ENCODE results near the gene ADAMTS19.

The ADAMTS19 gene

DNA sequence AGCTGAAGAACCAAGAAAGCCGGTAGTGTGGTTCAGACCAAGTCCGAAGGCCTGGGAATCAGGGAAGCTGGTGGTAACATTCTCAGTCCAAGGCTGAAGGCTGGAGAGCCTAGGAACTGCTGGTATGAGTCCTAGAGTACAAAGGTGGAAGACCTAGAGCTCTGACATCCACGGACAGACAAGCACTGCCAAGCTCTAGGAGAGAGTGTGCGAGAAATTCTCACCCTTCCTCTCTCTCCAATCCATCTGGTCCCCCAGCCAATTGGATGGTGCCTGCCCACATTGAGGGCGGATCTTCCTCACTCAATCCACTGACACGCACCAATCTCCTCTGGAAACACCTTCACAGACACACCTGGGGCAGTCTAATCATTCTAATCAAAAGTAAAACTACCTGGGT is 19.7 kb upstream of the ADAMTS19 start:
- ATAC-seq = no peak
- TF ChIP-seq CSDC2 (CRISPR knock-in tag; IDR thresholded peaks at IDR 0.05) (no peak), TOX (CRISPR knock-in tag; IDR thresholded peaks at IDR 0.05; ENCODE audit: borderline replicate concordance) (no peak), ZNF8 (CRISPR knock-in tag; IDR thresholded peaks at IDR 0.05) (no peak), PPARA (CRISPR knock-in tag; IDR thresholded peaks at IDR 0.05; ENCODE audit: borderline replicate concordance) (no peak), ZC3H10 (CRISPR knock-in tag; IDR thresholded peaks at IDR 0.05) (no peak), ZFP3 (CRISPR knock-in tag; IDR thresholded peaks at IDR 0.05) (no peak), SNAI2 (CRISPR knock-in tag; IDR thresholded peaks at IDR 0.05) (no peak), RARB (CRISPR knock-in tag; IDR thresholded peaks at IDR 0.05) (no peak), ISL1 (CRISPR knock-in tag; IDR thresholded peaks at IDR 0.05) (no peak), ZNF70 (CRISPR knock-in tag; IDR thresholded peaks at IDR 0.05) (no peak), ARNTL (CRISPR knock-in tag; IDR thresholded peaks at IDR 0.05; ENCODE audit: borderline replicate concordance, low read depth) (no peak), BACH2 (CRISPR knock-in tag; IDR thresholded peaks at IDR 0.05; ENCODE audit: borderline replicate concordance) (no peak), OSR1 (CRISPR knock-in tag; IDR thresholded peaks at IDR 0.05) (no peak), ZFP30 (CRISPR knock-in tag; IDR thresholded peaks at IDR 0.05) (no peak), ZNF565 (CRISPR knock-in tag; conservative IDR thresholded peaks at IDR 0.05; ENCODE audit: low read depth) (no peak), ESRRG (CRISPR knock-in tag; IDR thresholded peaks at IDR 0.05) (no peak)
- TF ChIP-seq, protein P1, sequence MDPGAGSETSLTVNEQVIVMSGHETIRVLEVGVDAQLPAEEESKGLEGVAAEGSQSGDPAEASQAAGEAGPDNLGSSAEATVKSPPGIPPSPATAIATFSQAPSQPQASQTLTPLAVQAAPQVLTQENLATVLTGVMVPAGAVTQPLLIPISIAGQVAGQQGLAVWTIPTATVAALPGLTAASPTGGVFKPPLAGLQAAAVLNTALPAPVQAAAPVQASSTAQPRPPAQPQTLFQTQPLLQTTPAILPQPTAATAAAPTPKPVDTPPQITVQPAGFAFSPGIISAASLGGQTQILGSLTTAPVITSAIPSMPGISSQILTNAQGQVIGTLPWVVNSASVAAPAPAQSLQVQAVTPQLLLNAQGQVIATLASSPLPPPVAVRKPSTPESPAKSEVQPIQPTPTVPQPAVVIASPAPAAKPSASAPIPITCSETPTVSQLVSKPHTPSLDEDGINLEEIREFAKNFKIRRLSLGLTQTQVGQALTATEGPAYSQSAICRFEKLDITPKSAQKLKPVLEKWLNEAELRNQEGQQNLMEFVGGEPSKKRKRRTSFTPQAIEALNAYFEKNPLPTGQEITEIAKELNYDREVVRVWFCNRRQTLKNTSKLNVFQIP (CRISPR knock-in tag; IDR thresholded peaks at IDR 0.05; ENCODE audit: borderline replicate concordance, low read depth) = no peak
- TF ChIP-seq, protein P2, sequence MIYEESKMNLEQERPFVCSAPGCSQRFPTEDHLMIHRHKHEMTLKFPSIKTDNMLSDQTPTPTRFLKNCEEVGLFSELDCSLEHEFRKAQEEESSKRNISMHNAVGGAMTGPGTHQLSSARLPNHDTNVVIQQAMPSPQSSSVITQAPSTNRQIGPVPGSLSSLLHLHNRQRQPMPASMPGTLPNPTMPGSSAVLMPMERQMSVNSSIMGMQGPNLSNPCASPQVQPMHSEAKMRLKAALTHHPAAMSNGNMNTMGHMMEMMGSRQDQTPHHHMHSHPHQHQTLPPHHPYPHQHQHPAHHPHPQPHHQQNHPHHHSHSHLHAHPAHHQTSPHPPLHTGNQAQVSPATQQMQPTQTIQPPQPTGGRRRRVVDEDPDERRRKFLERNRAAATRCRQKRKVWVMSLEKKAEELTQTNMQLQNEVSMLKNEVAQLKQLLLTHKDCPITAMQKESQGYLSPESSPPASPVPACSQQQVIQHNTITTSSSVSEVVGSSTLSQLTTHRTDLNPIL (CRISPR knock-in tag; IDR thresholded peaks at IDR 0.05; ENCODE audit: low read depth) = no peak
- TF ChIP-seq, protein P3, sequence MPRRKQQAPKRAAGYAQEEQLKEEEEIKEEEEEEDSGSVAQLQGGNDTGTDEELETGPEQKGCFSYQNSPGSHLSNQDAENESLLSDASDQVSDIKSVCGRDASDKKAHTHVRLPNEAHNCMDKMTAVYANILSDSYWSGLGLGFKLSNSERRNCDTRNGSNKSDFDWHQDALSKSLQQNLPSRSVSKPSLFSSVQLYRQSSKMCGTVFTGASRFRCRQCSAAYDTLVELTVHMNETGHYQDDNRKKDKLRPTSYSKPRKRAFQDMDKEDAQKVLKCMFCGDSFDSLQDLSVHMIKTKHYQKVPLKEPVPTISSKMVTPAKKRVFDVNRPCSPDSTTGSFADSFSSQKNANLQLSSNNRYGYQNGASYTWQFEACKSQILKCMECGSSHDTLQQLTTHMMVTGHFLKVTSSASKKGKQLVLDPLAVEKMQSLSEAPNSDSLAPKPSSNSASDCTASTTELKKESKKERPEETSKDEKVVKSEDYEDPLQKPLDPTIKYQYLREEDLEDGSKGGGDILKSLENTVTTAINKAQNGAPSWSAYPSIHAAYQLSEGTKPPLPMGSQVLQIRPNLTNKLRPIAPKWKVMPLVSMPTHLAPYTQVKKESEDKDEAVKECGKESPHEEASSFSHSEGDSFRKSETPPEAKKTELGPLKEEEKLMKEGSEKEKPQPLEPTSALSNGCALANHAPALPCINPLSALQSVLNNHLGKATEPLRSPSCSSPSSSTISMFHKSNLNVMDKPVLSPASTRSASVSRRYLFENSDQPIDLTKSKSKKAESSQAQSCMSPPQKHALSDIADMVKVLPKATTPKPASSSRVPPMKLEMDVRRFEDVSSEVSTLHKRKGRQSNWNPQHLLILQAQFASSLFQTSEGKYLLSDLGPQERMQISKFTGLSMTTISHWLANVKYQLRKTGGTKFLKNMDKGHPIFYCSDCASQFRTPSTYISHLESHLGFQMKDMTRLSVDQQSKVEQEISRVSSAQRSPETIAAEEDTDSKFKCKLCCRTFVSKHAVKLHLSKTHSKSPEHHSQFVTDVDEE (CRISPR knock-in tag; IDR thresholded peaks at IDR 0.05) = no peak

DNA sequence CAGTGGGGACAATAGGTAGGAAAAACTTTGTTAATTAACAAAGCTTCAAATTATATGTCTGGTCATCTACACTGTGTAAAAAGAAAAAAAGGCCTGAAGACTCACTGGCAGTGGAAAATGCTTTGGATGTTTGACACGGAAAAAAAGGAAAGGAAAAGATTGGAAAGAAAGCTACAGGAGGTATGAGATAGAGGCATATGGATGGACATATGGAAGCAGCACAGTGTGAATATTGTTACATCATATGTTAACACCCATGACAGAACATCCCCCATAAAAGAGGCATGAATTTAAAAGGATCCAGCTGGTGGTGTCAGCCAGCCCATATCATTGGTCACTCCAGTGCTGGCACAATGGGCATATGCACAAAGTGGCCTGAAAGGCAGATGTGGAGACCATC is 19.0 kb upstream of the ADAMTS19 start:
- TF ChIP-seq, protein P4, sequence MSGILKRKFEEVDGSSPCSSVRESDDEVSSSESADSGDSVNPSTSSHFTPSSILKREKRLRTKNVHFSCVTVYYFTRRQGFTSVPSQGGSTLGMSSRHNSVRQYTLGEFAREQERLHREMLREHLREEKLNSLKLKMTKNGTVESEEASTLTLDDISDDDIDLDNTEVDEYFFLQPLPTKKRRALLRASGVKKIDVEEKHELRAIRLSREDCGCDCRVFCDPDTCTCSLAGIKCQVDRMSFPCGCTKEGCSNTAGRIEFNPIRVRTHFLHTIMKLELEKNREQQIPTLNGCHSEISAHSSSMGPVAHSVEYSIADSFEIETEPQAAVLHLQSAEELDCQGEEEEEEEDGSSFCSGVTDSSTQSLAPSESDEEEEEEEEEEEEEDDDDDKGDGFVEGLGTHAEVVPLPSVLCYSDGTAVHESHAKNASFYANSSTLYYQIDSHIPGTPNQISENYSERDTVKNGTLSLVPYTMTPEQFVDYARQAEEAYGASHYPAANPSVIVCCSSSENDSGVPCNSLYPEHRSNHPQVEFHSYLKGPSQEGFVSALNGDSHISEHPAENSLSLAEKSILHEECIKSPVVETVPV (CRISPR knock-in tag; IDR thresholded peaks at IDR 0.05) = no peak
- no peak for TF ChIP-seq BACH2 (CRISPR knock-in tag; IDR thresholded peaks at IDR 0.05; ENCODE audit: borderline replicate concordance)
- TF ChIP-seq, protein P5, sequence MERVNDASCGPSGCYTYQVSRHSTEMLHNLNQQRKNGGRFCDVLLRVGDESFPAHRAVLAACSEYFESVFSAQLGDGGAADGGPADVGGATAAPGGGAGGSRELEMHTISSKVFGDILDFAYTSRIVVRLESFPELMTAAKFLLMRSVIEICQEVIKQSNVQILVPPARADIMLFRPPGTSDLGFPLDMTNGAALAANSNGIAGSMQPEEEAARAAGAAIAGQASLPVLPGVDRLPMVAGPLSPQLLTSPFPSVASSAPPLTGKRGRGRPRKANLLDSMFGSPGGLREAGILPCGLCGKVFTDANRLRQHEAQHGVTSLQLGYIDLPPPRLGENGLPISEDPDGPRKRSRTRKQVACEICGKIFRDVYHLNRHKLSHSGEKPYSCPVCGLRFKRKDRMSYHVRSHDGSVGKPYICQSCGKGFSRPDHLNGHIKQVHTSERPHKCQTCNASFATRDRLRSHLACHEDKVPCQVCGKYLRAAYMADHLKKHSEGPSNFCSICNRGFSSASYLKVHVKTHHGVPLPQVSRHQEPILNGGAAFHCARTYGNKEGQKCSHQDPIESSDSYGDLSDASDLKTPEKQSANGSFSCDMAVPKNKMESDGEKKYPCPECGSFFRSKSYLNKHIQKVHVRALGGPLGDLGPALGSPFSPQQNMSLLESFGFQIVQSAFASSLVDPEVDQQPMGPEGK (CRISPR knock-in tag; IDR thresholded peaks at IDR 0.05; ENCODE audit: borderline replicate concordance) = no peak
- ATAC-seq = no peak

DNA sequence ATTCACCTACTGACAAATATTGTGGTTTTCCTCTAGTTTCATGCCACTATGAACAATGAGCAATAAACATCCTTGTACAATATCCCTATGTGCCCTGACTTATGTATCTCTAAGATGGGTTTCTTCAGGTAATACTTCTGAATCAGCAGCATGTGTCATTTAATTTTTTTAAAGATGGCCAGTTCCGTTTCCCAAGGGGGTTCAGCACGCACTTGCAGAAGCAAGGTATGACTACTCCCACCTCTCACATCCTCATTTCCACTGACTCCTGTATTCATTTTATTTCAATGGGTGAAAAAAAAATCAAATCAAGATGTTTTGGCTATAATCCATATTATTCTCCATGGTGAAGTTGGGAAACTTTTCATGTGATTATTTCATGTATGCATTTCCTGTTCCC is 14.7 kb upstream of the ADAMTS19 start:
- no peak for ATAC-seq
- TF ChIP-seq OSR1 (CRISPR knock-in tag; IDR thresholded peaks at IDR 0.05) (no peak), ZNF8 (CRISPR knock-in tag; IDR thresholded peaks at IDR 0.05) (no peak), ZC3H10 (CRISPR knock-in tag; IDR thresholded peaks at IDR 0.05) (no peak), SNAI2 (CRISPR knock-in tag; IDR thresholded peaks at IDR 0.05) (no peak), ARNTL (CRISPR knock-in tag; IDR thresholded peaks at IDR 0.05; ENCODE audit: borderline replicate concordance, low read depth) (no peak), TOX (CRISPR knock-in tag; IDR thresholded peaks at IDR 0.05; ENCODE audit: borderline replicate concordance) (no peak), ZNF565 (CRISPR knock-in tag; conservative IDR thresholded peaks at IDR 0.05; ENCODE audit: low read depth) (no peak), CSDC2 (CRISPR knock-in tag; IDR thresholded peaks at IDR 0.05) (no peak), ESRRG (CRISPR knock-in tag; IDR thresholded peaks at IDR 0.05) (no peak), BACH2 (CRISPR knock-in tag; IDR thresholded peaks at IDR 0.05; ENCODE audit: borderline replicate concordance) (no peak)
- TF ChIP-seq, protein P3 (CRISPR knock-in tag; IDR thresholded peaks at IDR 0.05) = no peak
- TF ChIP-seq, protein P5 (CRISPR knock-in tag; IDR thresholded peaks at IDR 0.05; ENCODE audit: borderline replicate concordance) = no peak
- TF ChIP-seq, protein P1 (CRISPR knock-in tag; IDR thresholded peaks at IDR 0.05; ENCODE audit: borderline replicate concordance, low read depth) = no peak

Measured in SK-N-SH treated with all-trans-retinoic acid at 6 μM for 48 hours (cell line).